Measurements from ENCODE around the gene GBX2. TPM values are rescaled to one million over a fixed set of nuclear protein-coding genes. Genes with fewer than 3 reads are reported as not detected.

The GBX2 gene
- total and polyA plus RNA-seq, 9 of the 15 experiments (the other 6 are each of a cell fraction or from before 2014, with no cell fraction given) = 0.03 to 0.53 (median 0.27) TPM; not detected in 1

DNA sequence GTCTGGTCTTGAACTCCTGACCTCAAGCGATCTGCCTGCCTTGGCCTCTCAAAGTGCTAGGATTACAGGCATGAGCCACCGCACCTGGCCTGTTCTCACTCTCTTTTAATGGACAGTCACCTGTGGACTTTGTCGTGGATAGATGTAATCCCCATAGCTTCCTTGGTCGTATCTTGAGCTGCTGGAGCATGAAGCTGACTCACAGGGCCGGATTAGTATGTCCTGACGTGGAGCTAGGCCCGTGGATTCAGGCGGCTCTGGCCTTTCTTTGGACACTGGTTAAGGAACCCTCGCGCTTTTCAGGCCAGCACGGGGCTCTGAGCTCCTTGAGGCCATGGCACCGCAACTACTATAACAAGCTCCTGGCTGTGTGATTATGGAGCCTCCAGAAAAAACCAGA, 27.5 kb upstream of the GBX2 start (continued):
- TF ChIP-seq, protein P1, sequence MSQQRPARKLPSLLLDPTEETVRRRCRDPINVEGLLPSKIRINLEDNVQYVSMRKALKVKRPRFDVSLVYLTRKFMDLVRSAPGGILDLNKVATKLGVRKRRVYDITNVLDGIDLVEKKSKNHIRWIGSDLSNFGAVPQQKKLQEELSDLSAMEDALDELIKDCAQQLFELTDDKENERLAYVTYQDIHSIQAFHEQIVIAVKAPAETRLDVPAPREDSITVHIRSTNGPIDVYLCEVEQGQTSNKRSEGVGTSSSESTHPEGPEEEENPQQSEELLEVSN (IDR thresholded peaks at IDR 0.05; ENCODE audit: borderline replicate concordance in 1 of 2, extremely low read depth in 1 of 2, insufficient read depth in 1 of 2, insufficient read length in 1 of 2, low read depth in 1 of 2, low read length in 1 of 2, poor library complexity in 1 of 2, severe bottlenecking in 1 of 2) = no peak
- no peak for TF ChIP-seq FOXP1 (CRISPR knock-in tag; IDR thresholded peaks at IDR 0.05)
- no peak for TF ChIP-seq CHD1 (IDR thresholded peaks at IDR 0.05; ENCODE audit: low read length)
- no peak for TF ChIP-seq ZNF23 (CRISPR knock-in tag; IDR thresholded peaks at IDR 0.05)
- no peak for TF ChIP-seq SMARCB1 (IDR thresholded peaks at IDR 0.05; ENCODE audit: insufficient read length, low read depth)
- no peak for TF ChIP-seq NR2F6 (CRISPR knock-in tag; IDR thresholded peaks at IDR 0.05)
- TF ChIP-seq, protein P2, sequence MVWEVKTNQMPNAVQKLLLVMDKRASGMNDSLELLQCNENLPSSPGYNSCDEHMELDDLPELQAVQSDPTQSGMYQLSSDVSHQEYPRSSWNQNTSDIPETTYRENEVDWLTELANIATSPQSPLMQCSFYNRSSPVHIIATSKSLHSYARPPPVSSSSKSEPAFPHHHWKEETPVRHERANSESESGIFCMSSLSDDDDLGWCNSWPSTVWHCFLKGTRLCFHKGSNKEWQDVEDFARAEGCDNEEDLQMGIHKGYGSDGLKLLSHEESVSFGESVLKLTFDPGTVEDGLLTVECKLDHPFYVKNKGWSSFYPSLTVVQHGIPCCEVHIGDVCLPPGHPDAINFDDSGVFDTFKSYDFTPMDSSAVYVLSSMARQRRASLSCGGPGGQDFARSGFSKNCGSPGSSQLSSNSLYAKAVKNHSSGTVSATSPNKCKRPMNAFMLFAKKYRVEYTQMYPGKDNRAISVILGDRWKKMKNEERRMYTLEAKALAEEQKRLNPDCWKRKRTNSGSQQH (CRISPR knock-in tag; IDR thresholded peaks at IDR 0.05) = no peak
- TF ChIP-seq TSC22D4 (tag; IDR thresholded peaks at IDR 0.05) = no peak

DNA sequence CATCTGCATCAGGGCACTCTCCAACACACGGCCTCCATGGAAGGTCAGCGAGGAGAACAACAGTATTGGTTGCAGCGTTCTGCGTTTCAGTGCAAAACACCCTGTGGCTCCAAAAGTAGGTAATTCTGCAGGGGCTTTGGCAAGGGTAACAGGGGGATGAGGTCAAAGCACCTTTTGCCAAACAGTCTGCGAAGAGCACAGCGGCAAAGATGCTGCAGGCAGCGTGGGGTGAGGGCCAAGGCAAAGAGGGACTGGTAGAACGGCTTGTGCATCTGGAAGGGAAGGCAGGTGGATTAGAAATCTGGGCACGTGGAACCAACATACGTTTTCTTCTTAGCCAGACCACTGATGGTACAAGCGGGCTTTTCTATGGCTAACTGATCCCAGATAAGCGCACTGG, 26.6 kb upstream of the GBX2 start:
- Histone ChIP-seq H3K9ac (ENCODE audit: insufficient read depth in 1 of 2, low read depth in 2 of 2, low read length in 2 of 2) (no peak overlapping the region), H3K27me3 (ENCODE audit: control insufficient read depth in 2 of 2, insufficient read depth in 2 of 2, low read length in 2 of 2) (peaks cover 0 to 25% of the 10 kb centered on the region in 2 experiments; a peak in 2 of 5 replicates), H4K20me1 (replicated peaks; ENCODE audit: control insufficient read depth, insufficient read depth, low read length) (no peaks in the 10 kb centered on the region), H3K4me1 (replicated peaks in 1 of 2; ENCODE audit: control insufficient read depth in 2 of 2, insufficient read depth in 2 of 2, low read length in 2 of 2) (no peaks in the 10 kb centered on the region), H3K4me3 (no peak overlapping the region), H3K36me3 (ENCODE audit: control insufficient read depth, insufficient read depth, low read length) (no peaks in the 10 kb centered on the region), H3K79me2 (ENCODE audit: control insufficient read depth, insufficient read depth, low read length) (no peaks in the 10 kb centered on the region), H3K9me1 (ENCODE audit: control insufficient read depth, insufficient read depth, low read length) (no peaks in the 10 kb centered on the region), H3K27ac (ENCODE audit: extremely low read depth, low read depth, low read length) (no peak overlapping the region), H2AFZ (ENCODE audit: low read depth, low read length) (no peak overlapping the region), H3K9me3 (replicated peaks; ENCODE audit: control insufficient read depth, insufficient read depth, low read depth, low read length) (no peaks in the 10 kb centered on the region), H3K4me2 (ENCODE audit: insufficient read depth, low read length) (no peak overlapping the region)
- no peak for ATAC-seq
- no peak for FAIRE-seq
- in situ Hi-C loops (cut with MboI) (no loop called here), intact Hi-C loops (cut with micrococcal nuclease) (no loop called here)
- no peak for DNase-seq (ENCODE audit: extremely low read depth in 1 of 4, low spot score in 3 of 4)
- ChIA-PET CTCF (ENCODE audit: low intra/inter-chr PET ratio) (no interaction called here), POLR2A (interaction anchor here (0.6 kb wide), 1 partner anchor 1106 kb away, joined by 3 read pairs; no protein-coding TSS in a partner anchor)
- TF ChIP-seq, protein P3, sequence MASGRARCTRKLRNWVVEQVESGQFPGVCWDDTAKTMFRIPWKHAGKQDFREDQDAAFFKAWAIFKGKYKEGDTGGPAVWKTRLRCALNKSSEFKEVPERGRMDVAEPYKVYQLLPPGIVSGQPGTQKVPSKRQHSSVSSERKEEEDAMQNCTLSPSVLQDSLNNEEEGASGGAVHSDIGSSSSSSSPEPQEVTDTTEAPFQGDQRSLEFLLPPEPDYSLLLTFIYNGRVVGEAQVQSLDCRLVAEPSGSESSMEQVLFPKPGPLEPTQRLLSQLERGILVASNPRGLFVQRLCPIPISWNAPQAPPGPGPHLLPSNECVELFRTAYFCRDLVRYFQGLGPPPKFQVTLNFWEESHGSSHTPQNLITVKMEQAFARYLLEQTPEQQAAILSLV (tag; IDR thresholded peaks at IDR 0.05) = no peak
- TF ChIP-seq ZNF589 (CRISPR knock-in tag; IDR thresholded peaks at IDR 0.05; ENCODE audit: low read depth) (no peak), GABPB2 (CRISPR knock-in tag; conservative IDR thresholded peaks at IDR 0.05) (no peak), GTF2A2 (tag; IDR thresholded peaks at IDR 0.05) (no peak), SREBF1 (IDR thresholded peaks at IDR 0.05; ENCODE audit: borderline replicate concordance, low read depth, low read length) (no peak), FOXJ2 (tag; IDR thresholded peaks at IDR 0.05) (no peak), ZNF224 (CRISPR knock-in tag; IDR thresholded peaks at IDR 0.05) (no peak), ZBTB8A (IDR thresholded peaks at IDR 0.05; ENCODE audit: partially characterized antibody) (no peak)
- WGBS (ENCODE audit: insufficient coverage, low coverage, missing lambda C conversion rate) = 5% methylated on average over 11 of the region's 12 CpGs
- BruUV-seq (replicated peaks) = no TSS peak

All from K562 (cell line).